NCI-H526 (cell line): ENCODE results near the gene MPZL1.
A peak's percentile ranks its signal among the peaks of the same experiment; 100 is the strongest.
"Not testable (repeated sequence)": the region's sequence is repeated elsewhere in the genome, so short reads cannot be mapped to it uniquely, and the experiment has no call there.

Source experiments
- DNase-seq, 2 experiments: peaks; one replicate each; lab custom pipeline; 2025; lab: John Stamatoyannopoulos, UW

The MPZL1 gene

DNA sequence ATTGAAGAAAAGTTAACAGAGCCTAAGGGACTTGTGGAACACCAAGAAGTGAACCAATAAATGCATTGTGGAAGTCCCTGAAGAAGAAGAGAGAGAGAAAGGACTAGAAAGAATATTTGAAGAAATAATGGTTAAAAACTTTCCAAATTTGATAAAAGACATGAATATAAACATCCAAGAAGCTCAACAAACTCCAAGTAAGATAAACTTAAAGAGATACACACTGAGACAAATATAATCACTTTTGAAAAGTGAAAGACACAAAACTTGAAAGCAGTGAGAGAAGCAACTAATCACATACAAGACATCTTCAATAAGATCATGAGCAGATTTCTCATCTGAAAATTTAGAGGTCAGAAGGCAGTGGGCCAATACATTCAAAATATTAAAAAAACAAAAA, 91.2 kb downstream of the MPZL1 start:
- no peak for DNase-seq

DNA sequence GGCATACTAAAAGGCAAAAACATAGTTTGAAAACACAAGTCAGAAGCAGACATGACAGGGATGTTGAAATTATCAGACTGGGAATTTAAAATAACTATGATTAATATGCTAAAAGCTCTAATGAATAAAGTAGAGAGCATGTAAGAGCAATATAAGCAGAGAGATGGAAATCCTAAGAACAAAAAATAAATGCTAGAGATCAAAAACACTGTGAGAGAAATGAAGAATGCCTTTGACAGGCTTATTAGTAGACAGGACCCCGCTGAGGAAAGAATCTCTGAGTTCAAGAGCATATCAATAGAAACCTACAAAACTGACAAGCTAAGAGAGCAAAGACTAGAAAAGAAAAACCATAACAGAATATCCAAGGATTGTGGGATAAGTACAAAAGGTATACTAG, 93.9 kb downstream of the MPZL1 start:
- DNase-seq: no peak

DNA sequence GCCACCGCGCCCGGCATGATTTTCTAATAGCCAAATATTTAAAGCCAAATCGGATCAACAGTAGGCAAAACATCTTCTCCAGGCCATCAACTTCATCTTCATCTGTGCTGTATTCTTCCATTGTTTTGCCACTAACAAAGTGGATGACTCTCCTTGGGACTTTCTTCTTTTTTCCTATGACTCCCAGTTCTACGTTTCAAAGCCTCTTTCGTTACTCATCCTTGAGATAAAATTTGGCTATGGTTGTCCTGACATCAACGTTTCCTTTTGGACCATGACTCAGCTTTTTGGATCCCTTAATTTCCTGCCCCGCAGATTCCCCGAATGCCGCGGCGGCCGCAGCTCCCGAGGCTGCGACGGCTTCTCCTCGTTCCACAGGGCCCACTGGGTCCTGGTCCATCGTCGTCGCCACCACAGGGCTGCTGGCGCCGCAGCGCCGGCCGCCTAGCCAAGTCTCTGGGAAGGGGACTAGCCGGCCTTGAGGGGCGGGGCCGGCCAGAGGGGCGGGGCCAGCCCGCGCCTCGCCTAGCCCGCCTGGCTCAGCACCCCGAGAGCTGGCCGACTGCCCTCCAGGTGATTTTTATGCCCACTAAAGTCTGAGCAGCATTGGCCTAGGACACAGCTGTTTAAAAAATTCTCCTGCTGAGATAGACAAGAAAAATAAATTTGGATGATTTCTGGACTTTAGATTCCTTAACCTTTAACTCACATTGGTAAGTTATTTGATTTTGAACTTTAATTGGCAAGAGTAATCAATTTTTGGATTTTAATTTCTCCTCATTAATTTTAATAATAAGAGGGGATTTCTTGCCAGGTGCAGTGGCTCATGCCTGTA, 98.3 kb downstream of the MPZL1 start:
- DNase-seq: peak; percentile 82 to 92

DNA sequence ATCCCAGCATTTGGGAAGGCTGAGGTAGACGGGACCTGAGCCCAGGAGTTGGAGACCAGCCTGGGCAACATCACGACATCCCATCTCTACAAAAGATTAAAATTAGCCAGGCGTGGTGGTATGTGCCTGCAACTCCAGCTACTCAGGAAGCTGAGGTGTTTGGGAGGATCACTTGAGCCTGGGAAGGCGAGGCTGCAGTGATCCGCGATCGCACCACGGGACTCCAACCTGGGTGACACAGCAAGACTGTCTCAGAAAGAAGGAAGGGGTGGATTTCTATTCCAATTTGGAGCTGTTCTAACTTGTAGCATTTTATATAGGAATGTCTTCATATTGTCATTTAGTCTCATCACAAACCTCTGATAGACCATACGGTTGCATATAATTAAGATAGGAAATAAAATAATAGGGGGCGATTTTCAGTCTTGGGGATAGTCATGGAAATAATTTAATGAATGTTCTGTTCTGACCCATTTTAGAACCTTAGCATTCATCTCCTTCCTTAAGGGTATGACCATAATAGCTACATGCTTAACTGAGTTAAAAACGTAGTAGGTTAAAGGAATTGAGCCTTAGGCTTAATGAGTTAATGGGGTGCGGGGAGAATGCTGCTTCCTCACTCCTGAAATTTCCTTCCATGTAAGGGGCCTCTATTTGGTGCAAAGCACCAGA, 99.0 kb downstream of the MPZL1 start:
- no peak for DNase-seq

DNA sequence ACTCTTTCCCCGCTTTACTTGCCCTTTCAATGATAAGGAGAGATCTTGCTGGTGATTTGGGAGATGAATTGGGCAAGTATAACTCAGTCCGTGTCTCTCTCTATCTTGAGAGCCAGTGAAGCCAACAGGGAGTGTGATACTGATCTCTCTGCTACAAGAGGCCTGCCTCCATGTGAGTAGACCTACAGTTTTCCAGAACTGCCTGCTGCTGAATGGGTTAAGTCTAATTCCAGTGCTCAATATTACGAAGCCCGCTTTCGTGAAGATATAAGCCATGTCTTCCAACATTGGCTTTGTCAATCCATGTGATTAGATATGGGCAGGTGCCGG, 99.5 kb downstream of the MPZL1 start:
- no peak for DNase-seq

DNA sequence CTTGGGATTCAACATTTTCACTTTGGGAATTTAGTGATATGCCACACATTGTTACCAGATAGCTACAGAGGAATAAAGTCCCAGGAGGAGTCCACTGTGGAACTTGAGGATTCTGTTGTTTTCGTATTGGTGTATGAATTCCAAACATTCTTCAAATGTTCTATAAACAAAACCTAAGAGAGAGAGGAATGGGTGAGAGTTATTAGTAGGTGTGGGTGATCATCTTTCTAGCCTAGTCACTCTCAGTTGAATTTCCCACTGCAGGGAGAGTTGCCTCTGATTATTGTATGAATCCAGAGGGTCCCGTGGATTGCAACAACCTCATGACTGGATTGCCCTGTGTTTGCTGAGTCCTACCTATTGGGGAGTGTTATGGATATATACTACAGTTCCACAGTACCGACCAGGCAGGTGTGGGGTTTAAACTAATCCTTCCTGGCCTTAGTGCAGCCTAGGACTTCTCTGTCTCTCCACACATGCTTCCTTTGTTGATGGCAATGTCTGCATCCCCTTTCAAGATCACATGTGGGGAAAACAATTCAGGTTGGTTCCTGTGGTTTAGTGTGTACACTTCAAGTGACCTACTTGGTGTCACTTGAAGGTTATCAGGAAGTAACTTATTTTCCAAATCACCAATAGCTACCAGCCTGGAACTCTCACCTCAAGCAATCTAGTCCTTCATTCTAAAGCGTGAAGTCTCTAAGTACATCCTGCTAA, 100.3 kb downstream of the MPZL1 start:
- DNase-seq: no peak

DNA sequence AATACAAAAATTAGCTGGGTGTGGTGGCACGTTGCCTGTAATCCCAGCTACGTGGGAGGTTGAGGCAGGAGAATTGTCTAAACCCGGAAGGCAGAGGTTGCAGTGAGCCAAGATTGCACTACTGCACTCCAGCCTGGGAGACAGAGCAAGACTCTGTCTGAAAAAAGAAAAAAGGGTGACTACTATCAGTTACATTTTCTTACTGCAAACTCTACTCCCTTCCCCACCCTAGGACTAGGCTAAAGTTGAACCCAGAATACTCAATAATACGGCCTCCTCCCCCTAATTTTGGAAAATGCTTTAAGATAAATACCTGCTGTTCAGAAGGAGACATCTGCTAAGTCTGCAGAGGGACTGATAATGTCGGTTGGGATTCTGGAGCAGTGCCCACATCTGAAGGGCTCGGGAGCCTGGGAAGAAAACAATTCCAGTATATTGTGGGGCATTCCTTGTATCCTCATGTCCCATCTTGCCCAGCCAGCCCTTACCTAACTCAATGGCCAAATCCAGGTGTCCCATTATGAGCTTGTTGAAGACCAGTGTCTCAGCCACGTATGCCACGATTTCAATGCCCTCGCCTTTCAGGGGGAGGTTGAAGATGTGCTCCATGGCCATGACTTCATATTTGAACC, 102.5 kb downstream of the MPZL1 start:
- no peak for DNase-seq

DNA sequence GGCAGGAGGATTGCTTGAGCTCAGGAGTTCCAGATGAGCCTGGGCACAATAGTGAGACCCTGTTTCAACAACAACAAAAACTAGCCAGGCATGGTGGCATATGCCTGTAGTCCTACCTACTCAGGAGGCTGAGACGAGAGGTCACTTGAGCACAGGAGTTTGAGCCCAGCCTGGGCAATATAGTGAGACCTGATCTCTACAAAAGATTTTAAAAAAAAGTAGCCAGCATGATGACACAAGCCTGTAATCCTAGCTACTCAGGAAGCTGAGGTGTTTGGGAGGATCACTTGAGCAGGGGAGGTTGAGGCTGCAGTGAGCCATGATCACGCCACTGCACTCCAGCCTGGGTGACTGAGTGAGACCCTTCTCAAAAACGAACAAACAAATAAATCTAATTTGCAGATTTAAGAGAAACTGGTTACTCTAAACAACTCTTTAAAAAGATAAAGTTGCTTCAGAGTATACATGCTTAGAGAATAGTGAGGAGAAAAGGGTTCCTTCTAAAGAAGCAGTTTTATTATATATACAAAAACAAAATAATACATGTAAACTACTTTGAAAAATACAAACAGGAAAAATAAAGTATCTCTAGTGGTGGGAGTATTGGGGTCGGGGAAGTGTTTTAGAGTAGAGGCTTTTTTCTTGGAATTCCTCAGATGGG, 103.8 kb downstream of the MPZL1 start:
- DNase-seq: no peak

DNA sequence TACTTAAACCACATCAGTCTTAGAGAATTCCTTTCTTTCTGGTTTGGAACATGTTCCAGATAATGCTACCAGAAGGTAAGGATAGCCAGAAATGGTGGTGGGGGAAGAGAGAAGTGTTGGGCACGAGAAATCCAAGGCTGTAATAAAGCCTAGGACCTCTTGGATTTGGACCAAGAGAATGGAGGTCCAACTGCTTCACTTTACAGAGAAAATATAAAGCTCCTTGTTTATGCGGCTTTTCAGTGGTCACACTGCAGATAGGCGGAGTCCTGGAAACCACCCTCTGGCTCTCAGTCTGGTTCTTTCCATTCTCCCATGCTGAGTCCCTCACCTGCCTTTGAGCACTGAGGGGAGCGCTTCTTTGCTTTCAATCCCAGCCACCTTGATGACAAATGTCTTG, 104.3 kb downstream of the MPZL1 start:
- no peak for DNase-seq

DNA sequence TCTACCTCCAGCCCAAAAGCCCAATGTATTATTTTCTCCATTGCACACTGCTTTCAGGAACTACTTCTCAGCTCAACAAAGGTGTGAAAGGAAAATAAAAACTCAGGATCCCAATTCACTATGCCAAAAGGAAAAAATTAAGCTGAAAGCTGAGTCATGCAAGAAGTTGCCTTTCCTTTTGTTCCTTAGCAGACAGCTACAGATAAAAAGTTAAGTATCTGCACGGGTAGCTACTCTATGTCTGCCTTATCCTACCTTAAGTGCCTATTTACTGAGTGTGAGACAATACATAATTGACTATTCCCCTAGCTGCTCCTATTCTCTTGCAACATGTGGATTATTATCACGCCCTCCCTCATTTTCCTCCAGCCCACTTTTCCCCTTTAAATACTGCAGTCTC, 108.1 kb downstream of the MPZL1 start:
- no peak for DNase-seq

DNA sequence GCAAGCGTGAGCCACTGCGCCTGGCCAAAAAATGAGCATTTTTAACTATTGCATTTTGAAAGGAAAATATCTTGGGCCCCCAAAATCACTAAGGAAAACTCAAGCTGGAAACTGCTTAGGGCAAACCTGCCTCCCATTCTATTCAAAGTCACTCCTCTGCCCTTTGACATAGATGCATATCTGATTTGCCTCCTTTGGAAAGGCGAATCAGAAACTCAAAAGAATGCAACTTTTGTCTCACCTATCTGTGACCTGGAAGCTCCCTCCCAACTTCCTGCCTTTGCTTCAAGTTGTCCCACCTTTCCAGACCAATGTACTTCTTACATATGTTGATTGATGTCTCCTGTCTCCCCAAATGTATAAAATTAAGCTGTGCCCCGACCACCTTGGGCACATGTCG, 108.9 kb downstream of the MPZL1 start:
- not testable (repeated sequence) for DNase-seq

DNA sequence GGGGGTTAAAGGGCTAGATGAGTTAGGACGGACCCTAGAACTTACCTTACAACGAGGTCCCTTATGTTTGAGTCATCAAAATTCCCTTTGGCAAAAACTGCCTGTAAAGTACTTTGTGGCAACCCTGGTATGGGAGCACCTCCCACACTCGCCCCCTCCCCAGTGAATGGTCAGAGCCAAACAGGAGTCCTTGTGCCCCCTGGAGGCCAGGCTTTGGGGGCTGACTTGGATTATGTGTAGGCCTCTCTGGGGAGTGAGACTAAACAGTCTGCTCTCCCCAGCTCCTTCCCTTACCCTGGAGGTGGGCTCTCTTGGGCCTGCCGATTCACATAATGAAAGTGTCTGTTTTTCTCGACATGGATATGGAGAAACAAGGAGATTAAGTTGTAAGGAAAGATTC, 110.9 kb downstream of the MPZL1 start:
- no peak for DNase-seq

DNA sequence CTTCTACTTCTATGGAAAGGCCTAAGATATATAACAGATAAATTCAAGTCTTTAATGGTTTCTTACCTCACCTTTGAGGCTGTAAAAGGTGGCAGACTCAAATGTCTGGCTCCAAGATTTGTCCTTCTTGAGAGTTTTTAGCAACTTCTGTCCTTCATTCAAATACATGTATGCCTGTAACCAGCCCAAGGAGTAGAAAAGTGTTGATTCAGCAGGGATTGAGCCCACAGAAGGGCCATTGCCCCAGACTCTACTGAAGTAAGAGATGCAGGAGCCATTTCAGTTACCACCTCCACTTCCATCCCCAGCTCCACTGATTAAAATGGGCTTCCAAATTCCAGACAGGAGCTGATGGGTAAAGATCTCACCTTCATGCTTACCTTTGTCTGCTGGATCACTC, 112.1 kb downstream of the MPZL1 start:
- DNase-seq: no peak

DNA sequence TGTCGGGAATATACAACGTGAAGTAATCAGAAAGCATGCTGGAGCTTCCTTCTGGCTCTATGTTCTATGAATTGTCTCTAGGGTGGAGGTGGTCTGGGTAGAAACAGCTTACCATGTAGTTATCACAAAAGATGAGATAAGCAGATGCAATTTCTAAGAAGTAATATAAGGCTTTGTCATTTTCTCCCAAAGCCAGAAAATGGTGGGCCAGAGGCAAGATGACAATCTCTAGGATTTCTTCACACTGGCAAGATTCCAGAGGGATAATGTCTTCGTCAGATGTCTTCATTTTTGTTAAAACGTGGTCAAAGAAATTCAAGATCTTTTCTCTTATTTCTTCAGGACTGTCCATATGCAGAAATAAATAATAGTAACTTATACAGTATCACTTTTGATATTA, 114.4 kb downstream of the MPZL1 start:
- DNase-seq: no peak

DNA sequence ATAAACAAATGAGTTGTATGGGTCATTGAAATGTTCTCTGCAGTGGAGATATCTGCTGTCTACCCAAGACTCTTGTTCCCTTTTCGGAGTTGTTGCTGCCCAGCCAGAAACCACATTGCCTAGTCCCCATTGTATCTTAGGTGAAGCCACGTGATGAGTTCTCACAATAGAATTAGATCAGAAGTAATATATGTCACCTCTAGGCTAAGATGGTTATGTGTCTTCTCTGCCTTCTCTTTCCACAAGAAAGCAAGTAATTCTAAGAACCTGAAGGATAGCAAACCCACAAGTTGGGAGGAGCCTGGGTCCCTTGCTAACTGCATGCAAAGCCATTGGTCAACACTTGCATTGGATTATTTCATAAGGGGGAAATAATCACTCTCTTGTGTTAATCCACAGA, 115.5 kb downstream of the MPZL1 start:
- no peak for DNase-seq

DNA sequence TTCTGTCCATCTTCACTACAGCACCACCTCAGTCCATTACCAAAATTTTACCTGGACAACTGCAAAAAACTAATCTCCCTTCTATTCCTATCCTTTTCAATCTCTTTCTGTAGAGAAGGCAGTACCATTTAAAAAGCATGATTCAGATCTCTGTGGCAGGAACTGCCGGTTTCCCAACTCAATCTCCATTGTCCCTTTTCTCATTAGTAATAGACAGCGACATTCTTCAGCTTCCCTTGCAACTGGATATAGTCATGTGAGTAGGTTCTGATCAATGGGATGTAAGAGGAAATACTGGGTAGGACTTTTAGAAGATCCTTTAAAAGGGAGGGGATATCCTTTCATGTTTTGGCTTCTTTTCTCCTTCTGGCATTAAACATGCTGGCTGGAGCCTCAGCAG, 117.2 kb downstream of the MPZL1 start:
- no peak for DNase-seq
